Neural progenitor cell (in vitro differentiated cells): Measurements from ENCODE around the gene ZBTB20. TPM values are rescaled to one million over a fixed set of nuclear protein-coding genes. Genes with fewer than 3 reads are reported as not detected.

ENCODE experiments used
- DNase-seq: peaks from one replicate; pipeline ENCODE4 v3.0.0-alpha.2; 2016; ENCODE audit warnings: low spot score
- H2AFZ ChIP-seq: fragments of 200-600 bp; sonication (generic); replicated peaks from 2 replicates; pipeline ENCODE4 v1.6.1; 2016; ENCODE audit warnings: antibody characterized with exemption
- H3F3A ChIP-seq: fragments of 200-600 bp; sonication (generic); 2 replicates; pipeline ENCODE4 v1.6.1; 2016; ENCODE audit warnings: antibody characterized with exemption, low read depth
- H3K27ac ChIP-seq: fragments of 200-600 bp; sonication (generic); 2 replicates; pipeline ENCODE4 v1.5.1; 2016; ENCODE audit warnings: mild to moderate bottlenecking
- H3K27me3 ChIP-seq: fragments of 200-600 bp; sonication (generic); 2 replicates; pipeline ENCODE4 v1.6.1; 2016; ENCODE audit warnings: mild to moderate bottlenecking, moderate library complexity
- H3K36me3 ChIP-seq: fragments of 200-600 bp; sonication (generic); 2 replicates; pipeline ENCODE4 v1.5.1; 2016
- H3K4me1 ChIP-seq: fragments of 200-600 bp; sonication (generic); 2 replicates; pipeline ENCODE4 v1.6.1; 2016; ENCODE audit warnings: mixed run types
- H3K4me2 ChIP-seq: fragments of 200-600 bp; sonication (generic); 2 replicates; pipeline ENCODE4 v1.6.1; 2016
- H3K4me3 ChIP-seq: fragments of 200-600 bp; sonication (generic); 2 replicates; pipeline ENCODE4 v1.5.1; 2016
- H3K79me2 ChIP-seq: fragments of 200-600 bp; sonication (generic); 2 replicates; pipeline ENCODE4 v1.6.1; 2016; ENCODE audit warnings: low read depth
- H3K9ac ChIP-seq: fragments of 200-600 bp; sonication (generic); 2 replicates; pipeline ENCODE4 v1.6.1; 2016
- H3K9me3 ChIP-seq: fragments of 200-600 bp; sonication (generic); 2 replicates; pipeline ENCODE4 v1.5.1; 2016; ENCODE audit warnings: low read depth
- H4K20me1 ChIP-seq: fragments of 200-600 bp; sonication (generic); 2 replicates; pipeline ENCODE4 v1.6.1; 2016; ENCODE audit warnings: low read depth
- H3K27ac Mint-ChIP-seq: 3 replicates; pipeline ENCODE4 v1.8.0; 2021; ENCODE audit warnings: mixed read lengths
- H3K27me3 Mint-ChIP-seq: 2 replicates; pipeline ENCODE4 v1.8.0; 2022; ENCODE audit warnings: low read depth, mild to moderate bottlenecking, inconsistent platforms, moderate library complexity, mixed read lengths; ENCODE audit not compliant: insufficient read depth
- H3K36me3 Mint-ChIP-seq: 3 replicates; pipeline ENCODE4 v1.8.0; 2021; ENCODE audit warnings: mixed read lengths
- H3K4me1 Mint-ChIP-seq: 3 replicates; pipeline ENCODE4 v1.8.0; 2021; ENCODE audit warnings: mixed read lengths
- H3K4me3 Mint-ChIP-seq: 3 replicates; pipeline ENCODE4 v1.8.0; 2021; ENCODE audit warnings: mild to moderate bottlenecking, moderate library complexity, mixed read lengths
- H3K9me3 Mint-ChIP-seq: 3 replicates; pipeline ENCODE4 v1.8.0; 2020; ENCODE audit warnings: mixed read lengths
- CTCF ChIP-seq: fragments of 200-600 bp; sonication (generic); IDR thresholded peaks from 2 replicates; pipeline ENCODE4 v1.5.1; 2017; ENCODE audit warnings: antibody characterized with exemption, mild to moderate bottlenecking
- EZH2 ChIP-seq: fragments of 200-600 bp; sonication (generic); IDR thresholded peaks from 2 replicates; pipeline ENCODE4 v1.6.1; 2017; ENCODE audit warnings: antibody characterized with exemption, mild to moderate bottlenecking, moderate library complexity
- EZH2phosphoT487 ChIP-seq: fragments of 200-600 bp; sonication (generic); IDR thresholded peaks from 2 replicates; pipeline ENCODE4 v1.6.1; 2017; ENCODE audit warnings: antibody characterized with exemption
- total RNA-seq: library from RNA; depleted of rRNA; stranded (reverse); fragments of >200 nt; gene quantifications from 2 replicates; pipeline ENCODE4 v1.2.3, GENCODE V29; 2015; ENCODE audit warnings: low replicate concordance

The ZBTB20 gene
- total RNA-seq, 1 donor from 2014 or later, result 1.9 TPM

GRCh38 chr3:115022835-115023398, 124.2 kb downstream of the ZBTB20 start:
- Histone ChIP-seq H3K36me3 (no peaks in the 10 kb centered on the region), H3K9ac (no peak overlapping the region), H3K79me2 (no peaks in the 10 kb centered on the region), H4K20me1 (no peaks in the 10 kb centered on the region), H3K27ac (no peak overlapping the region), H3K4me3 (no peak overlapping the region), H3K27me3 (no peaks in the 10 kb centered on the region), H2AFZ (no peak overlapping the region), H3K4me1 (no peaks in the 10 kb centered on the region), H3K9me3 (no peaks in the 10 kb centered on the region), H3K4me2 (no peak overlapping the region), H3F3A (no peaks in the 10 kb centered on the region)
- H3K27me3 Mint-ChIP-seq, result no peaks in the 10 kb centered on the region
- TF ChIP-seq EZH2 (no peak), CTCF (no peak), EZH2phosphoT487 (no peak)
- no peak overlapping the region for H3K4me3 Mint-ChIP-seq
- H3K36me3 Mint-ChIP-seq, result no peaks in the 10 kb centered on the region
- DNase-seq, result no peak
- H3K27ac Mint-ChIP-seq, result no peak overlapping the region
- no peaks in the 10 kb centered on the region for H3K4me1 Mint-ChIP-seq
- H3K9me3 Mint-ChIP-seq, result no peaks in the 10 kb centered on the region

GRCh38 chr3:115022199-115022598, 124.9 kb downstream of the ZBTB20 start:
- Mint-ChIP-seq H3K27me3 (no peaks in the 10 kb centered on the region), H3K27ac (no peak overlapping the region), H3K4me1 (no peaks in the 10 kb centered on the region), H3K36me3 (no peaks in the 10 kb centered on the region), H3K9me3 (peaks cover under 1% of the 10 kb centered on the region), H3K4me3 (no peak overlapping the region)
- Histone ChIP-seq H3F3A (no peaks in the 10 kb centered on the region), H2AFZ (no peak overlapping the region), H3K79me2 (no peaks in the 10 kb centered on the region), H3K36me3 (no peaks in the 10 kb centered on the region), H3K9ac (no peak overlapping the region), H3K4me2 (no peak overlapping the region), H3K4me1 (no peaks in the 10 kb centered on the region), H3K4me3 (no peak overlapping the region), H3K9me3 (no peaks in the 10 kb centered on the region), H3K27ac (no peak overlapping the region), H3K27me3 (no peaks in the 10 kb centered on the region), H4K20me1 (no peaks in the 10 kb centered on the region)
- DNase-seq, result no peak
- TF ChIP-seq EZH2 (no peak), CTCF (no peak)

- Histone ChIP-seq H3K4me1 (no peaks in the 10 kb centered on the region), H4K20me1 (no peaks in the 10 kb centered on the region), H3K9ac (no peak overlapping the region), H3F3A (no peaks in the 10 kb centered on the region), H3K27ac (no peak overlapping the region), H3K4me3 (no peak overlapping the region), H3K36me3 (no peaks in the 10 kb centered on the region), H3K79me2 (no peaks in the 10 kb centered on the region), H3K9me3 (no peaks in the 10 kb centered on the region), H3K27me3 (no peaks in the 10 kb centered on the region), H2AFZ (no peak overlapping the region), H3K4me2 (no peak overlapping the region)
- peaks cover 12% of the 10 kb centered on the region for H3K9me3 Mint-ChIP-seq
- no peak for DNase-seq
- no peak overlapping the region for H3K4me3 Mint-ChIP-seq
- no peaks in the 10 kb centered on the region for H3K4me1 Mint-ChIP-seq
- H3K27me3 Mint-ChIP-seq, result no peaks in the 10 kb centered on the region
- no peaks in the 10 kb centered on the region for H3K36me3 Mint-ChIP-seq
- TF ChIP-seq EZH2phosphoT487 (no peak), EZH2 (no peak), CTCF (no peak)
- H3K27ac Mint-ChIP-seq, result no peak overlapping the region
Measured at GRCh38 chr3:115021061-115021460, 126.0 kb downstream of the ZBTB20 start.
